Measurements from ENCODE around the gene DDX23.
A peak's percentile ranks its signal among the peaks of the same experiment; 100 is the strongest.

DDX23 gene

DNA sequence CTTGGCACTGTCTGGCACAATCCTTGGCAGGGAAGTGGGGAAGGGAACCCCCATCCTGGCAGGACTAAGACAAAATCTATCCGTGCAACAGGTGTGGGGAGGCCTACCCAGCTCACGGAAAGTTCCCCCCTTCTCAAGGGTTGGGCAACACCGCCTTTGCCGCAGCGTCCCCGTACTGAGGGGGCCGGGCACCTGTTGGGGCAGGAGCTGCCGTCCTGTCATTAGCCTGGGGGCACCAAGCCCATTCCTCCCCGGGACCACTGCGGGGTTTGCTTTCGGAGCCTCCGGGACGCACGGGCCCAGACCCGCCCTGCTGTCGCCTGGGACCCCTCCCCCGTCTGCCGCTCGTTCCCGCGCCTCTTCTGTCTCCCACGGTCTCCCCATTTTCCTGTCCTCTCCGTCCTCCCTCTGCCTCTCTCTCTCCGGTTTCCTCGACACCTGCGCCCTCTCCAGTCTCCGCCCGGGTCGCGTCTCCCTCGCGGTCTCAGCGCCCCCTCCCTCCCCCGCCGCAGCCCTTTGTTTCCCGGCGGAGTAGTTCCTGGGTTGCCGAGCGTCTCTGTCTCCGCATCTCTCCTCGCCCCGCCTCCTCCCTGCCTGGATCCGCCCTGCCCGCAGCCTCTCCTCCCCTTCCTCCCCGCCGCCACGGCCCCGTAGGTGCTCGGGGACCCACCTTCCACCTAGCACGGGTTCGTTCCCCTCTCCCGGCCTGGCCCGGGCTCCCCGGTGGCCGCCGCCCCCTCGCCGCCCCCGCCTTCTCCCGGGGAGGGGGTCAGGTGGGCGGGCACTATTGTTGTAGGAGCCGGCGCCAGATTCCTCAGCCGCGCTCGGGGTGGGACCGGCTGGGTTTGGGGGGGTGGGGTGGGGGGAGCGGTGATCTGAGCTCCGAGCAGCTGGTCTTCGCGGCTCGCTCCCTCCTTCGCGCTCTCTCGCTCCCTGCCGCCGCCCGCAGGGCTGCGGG lies 33.8 kb downstream of the DDX23 start, which contains the start of gene CACNB3:
CACNB3 (plus strand) TSS at position 624 of the 958 bp plus-strand sequence. CDS start 434 bp downstream, outside the sequence.
- H3K4me3 ChIP-seq (ENCODE audit: low read depth, low read length): peak within 1 kb of the TSS; percentile 60
- TF ChIP-seq, protein P1, sequence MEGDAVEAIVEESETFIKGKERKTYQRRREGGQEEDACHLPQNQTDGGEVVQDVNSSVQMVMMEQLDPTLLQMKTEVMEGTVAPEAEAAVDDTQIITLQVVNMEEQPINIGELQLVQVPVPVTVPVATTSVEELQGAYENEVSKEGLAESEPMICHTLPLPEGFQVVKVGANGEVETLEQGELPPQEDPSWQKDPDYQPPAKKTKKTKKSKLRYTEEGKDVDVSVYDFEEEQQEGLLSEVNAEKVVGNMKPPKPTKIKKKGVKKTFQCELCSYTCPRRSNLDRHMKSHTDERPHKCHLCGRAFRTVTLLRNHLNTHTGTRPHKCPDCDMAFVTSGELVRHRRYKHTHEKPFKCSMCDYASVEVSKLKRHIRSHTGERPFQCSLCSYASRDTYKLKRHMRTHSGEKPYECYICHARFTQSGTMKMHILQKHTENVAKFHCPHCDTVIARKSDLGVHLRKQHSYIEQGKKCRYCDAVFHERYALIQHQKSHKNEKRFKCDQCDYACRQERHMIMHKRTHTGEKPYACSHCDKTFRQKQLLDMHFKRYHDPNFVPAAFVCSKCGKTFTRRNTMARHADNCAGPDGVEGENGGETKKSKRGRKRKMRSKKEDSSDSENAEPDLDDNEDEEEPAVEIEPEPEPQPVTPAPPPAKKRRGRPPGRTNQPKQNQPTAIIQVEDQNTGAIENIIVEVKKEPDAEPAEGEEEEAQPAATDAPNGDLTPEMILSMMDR (IDR thresholded peaks at IDR 0.05; ENCODE audit: borderline replicate concordance, insufficient read depth, low read depth, low read length): no peak

DNA sequence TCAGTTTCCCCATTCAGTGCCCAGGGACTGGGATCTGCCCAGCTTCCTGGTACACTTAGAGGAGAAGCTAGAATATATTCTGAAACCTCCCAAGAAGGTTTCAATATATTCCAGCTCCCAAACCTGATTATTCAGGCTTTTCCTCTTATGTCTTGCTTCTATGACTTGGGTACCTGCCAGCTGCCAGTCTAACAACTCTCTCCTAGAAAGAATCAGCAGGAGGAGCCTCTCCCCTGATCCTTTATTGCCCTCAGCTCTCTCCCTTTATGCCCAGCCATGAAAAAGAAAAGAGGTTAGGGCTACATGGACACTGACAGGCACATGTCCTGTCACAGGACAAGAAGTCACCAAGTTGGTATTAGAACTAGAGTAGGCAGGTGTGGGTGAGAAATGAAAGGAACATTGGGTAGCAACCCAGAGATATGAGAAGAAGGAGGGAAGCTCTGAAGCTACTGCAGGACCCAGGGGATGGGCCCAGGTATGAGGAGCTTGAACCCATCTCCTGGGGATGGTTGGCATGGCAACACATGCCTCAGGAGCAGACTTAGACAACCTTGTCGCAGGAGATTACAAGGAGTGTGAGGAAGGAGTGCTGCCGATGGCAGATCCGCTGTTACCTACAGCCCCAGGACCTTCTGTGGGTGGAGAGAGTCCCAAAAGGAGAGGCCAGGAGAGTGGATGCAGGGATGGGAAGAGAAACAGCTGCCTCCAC lies 35.7 kb downstream of the DDX23 start:
- TF ChIP-seq, protein P1 (IDR thresholded peaks at IDR 0.05; ENCODE audit: borderline replicate concordance, insufficient read depth, low read depth, low read length): no peak
- no peak overlapping the region for H3K4me3 ChIP-seq (ENCODE audit: low read depth, low read length)

DNA sequence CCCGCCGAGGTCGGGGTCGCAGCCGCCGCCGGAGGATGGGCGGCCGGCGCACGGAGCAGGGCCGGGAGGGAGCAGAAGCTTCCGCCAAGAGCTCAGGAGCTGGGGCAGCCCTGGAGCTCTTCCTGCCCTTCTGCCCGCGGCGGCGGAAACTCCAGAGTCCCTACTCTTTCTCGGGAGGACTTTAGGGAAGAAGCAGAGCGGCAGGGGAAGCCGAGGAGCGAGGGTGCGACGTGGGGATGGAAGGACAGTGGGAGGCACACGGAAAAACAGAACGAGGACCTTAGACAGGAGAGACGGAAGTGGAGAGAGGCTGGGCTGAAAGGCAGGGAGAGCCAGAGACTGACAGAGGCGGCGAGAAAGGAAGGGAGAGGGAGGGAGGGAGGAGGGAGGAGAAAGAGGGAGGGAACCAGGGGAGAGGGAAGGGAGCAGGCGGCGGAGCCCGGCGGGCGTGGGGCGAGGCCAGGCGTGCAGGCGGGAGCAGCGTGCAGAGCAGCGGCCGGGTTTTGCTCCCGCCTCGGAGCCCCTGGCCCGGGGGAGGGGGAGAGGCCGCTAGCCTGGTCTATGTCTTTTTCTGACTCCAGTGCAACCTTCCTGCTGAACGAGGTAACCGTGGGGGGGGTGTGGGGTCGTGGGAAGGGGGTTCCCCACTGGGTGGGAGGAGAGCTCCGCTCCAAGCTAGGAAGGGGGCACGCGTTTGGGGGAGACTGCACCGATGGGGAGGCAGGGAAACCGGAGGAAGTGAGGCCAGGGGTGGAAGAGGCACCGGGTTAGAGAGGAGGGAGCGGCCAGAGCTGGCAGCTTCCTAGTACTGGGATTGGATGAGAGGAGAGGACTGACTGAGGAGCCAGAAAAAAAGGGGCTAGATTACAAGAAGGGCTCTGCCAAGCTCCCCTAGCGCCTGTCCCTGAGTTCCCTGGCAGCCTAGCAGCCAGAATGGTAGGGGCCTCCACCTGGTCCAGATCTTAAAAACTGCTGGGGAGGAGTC lies 36.5 kb downstream of the DDX23 start:
- TF ChIP-seq, protein P1 (IDR thresholded peaks at IDR 0.05; ENCODE audit: borderline replicate concordance, insufficient read depth, low read depth, low read length): no peak
- H3K4me3 ChIP-seq (ENCODE audit: low read depth, low read length): peak overlapping the region; percentile 84

GRCh38 chr12:48814262-48815125 lies 37.5 kb downstream of the DDX23 start:
- TF ChIP-seq, protein P1 (IDR thresholded peaks at IDR 0.05; ENCODE audit: borderline replicate concordance, insufficient read depth, low read depth, low read length): peak; percentile 100

GRCh38 chr12:48813465-48814261 lies 38.3 kb downstream of the DDX23 start:
- peak overlapping the region; percentile 84 for H3K4me3 ChIP-seq (ENCODE audit: low read depth, low read length)
- TF ChIP-seq, protein P1 (IDR thresholded peaks at IDR 0.05; ENCODE audit: borderline replicate concordance, insufficient read depth, low read depth, low read length): no peak

More at GRCh38 chr12:48814262-48815125, 37.5 kb downstream of the DDX23 start:
- peak overlapping the region; percentile 84 for H3K4me3 ChIP-seq (ENCODE audit: low read depth, low read length)

Data from GM12875 (cell line).